NT2/D1 (cell line): ENCODE data around the gene BCAT1.

Experiments used
- YY1 ChIP-seq: IDR thresholded peaks from 2 replicates; pipeline ENCODE4 v1.6.1; 2011; ENCODE audit not compliant: insufficient read length, insufficient read depth
- ZNF274 ChIP-seq: IDR thresholded peaks from 2 replicates; pipeline ENCODE4 v1.6.1; 2011; ENCODE audit warnings: mild to moderate bottlenecking, low read depth, low read length

DNA sequence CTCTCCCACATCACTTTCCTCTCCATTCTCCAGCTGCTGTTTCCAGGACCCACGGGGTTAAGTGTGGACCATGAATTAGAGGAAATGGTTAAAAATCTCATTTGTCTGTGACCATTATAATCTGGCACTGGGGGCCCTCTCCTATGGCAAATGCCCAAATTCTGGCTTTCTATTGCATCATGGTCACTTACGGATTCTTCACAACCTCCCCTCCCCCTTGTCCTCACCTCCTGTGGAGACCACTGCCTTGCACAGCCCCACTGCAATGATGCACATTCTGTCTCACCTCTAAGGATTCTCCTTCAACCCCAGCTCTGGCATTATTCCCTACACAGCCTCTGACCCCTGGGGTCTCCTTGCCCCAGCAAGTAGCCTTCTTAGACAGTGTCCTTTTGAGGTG, 18.9 kb downstream of the BCAT1 start:
- TF ChIP-seq YY1 (no peak), ZNF274 (no peak)
